A549 (cell line): ENCODE data around the gene MRPL28. TPM values are rescaled to one million over a fixed set of nuclear protein-coding genes. Genes with fewer than 3 reads are reported as not detected.

Experiments
- ATAC-seq, 2 experiments: fragments of 200-7000 bp in 1 of 2; fragments of >200 bp in 1 of 2; cut with Nextera tagmentation in 1 of 2; cut with Tn5 transposase in 1 of 2; 3 replicates each; pipeline versions ENCODE4 v1.8.0 to v1.9.1; 2018 to 2020; ENCODE audit warnings: mild to moderate bottlenecking in 1 of 2, moderate library complexity in 1 of 2
- CTCF ChIA-PET: fragments of 300-600 bp; sonication (Branson Sonifier 250); formaldehyde crosslinking; extraction: SDS; loops from one replicate; lab custom pipeline; 2021; ENCODE audit warnings: antibody characterized with exemption, inconsistent platforms; lab: Yijun Ruan, JAX
- POLR2A ChIA-PET: fragments of 350-600 bp; formaldehyde crosslinking; extraction: SDS; loops from one replicate; lab custom pipeline; 2021; ENCODE audit warnings: antibody characterized with exemption, inconsistent platforms; lab: Yijun Ruan, JAX
- DNase-seq, 2 experiments: peaks; one replicate each; pipeline versions ENCODE4 v3.0.0 to v3.0.0-alpha.2; 2011 to 2016; ENCODE audit warnings: low read depth in 1 of 2, low spot score in 1 of 2
- FAIRE-seq: peaks from 2 replicates; lab custom pipeline; 2011; peaks lifted over from hg19 to GRCh38; lab: Jason Lieb, UNC
- H3K27ac ChIP-seq, 2 experiments: fragments of >200 bp; sonication (Bioruptor Twin); formaldehyde crosslinking; 3 replicates each; pipeline ENCODE4 v1.5.1; 2016 to 2017
- H3K4me1 ChIP-seq: fragments of >200 bp; sonication (Bioruptor Twin); formaldehyde crosslinking; 3 replicates; pipeline ENCODE4 v1.6.1; 2016
- H3K4me2 ChIP-seq: fragments of >200 bp; sonication (Bioruptor Twin); formaldehyde crosslinking; 3 replicates; pipeline ENCODE4 v1.6.1; 2016
- H3K4me3 ChIP-seq: fragments of >200 bp; sonication (Bioruptor Twin); formaldehyde crosslinking; 3 replicates; pipeline ENCODE4 v1.5.1; 2016
- H3K9me3 ChIP-seq: fragments of >200 bp; sonication (Bioruptor Twin); formaldehyde crosslinking; 3 replicates; pipeline ENCODE4 v1.6.1; 2016
- CEBPB ChIP-seq, 2 experiments: fragments of >200 bp in 1 of 2; sonication (Bioruptor Twin) in 1 of 2; formaldehyde crosslinking in 1 of 2; IDR thresholded peaks; 2 replicates each; pipeline ENCODE4 v1.6.1; 2012 to 2016
- CTCF ChIP-seq: fragments of >200 bp; sonication (Bioruptor Twin); formaldehyde crosslinking; IDR thresholded peaks from 3 replicates; pipeline ENCODE4 v1.5.1; 2016
- E2F6 ChIP-seq: IDR thresholded peaks from 2 replicates; pipeline ENCODE4 v1.6.1; 2012; ENCODE audit warnings: low read depth, borderline replicate concordance
- EHMT2 ChIP-seq: fragments of 200-600 bp; sonication (generic); IDR thresholded peaks from 2 replicates; pipeline ENCODE4 v1.6.1; 2016; ENCODE audit warnings: antibody characterized with exemption, low read depth, mild to moderate bottlenecking, moderate library complexity
- EP300 ChIP-seq, 2 experiments: fragments of >200 bp; sonication (Bioruptor Twin); formaldehyde crosslinking; IDR thresholded peaks; 2 replicates in 1 of 2; 3 replicates in 1 of 2; pipeline ENCODE4 v1.6.1; 2016 to 2017
- FOSB ChIP-seq: fragments of 250-450 bp; sonication (Bioruptor Pico); IDR thresholded peaks from 2 replicates; pipeline ENCODE4 v1.5.0; 2020; ENCODE audit warnings: mild to moderate bottlenecking, moderate library complexity
- FOSL2 ChIP-seq, 2 experiments: fragments of 450-650 bp in 1 of 2; fragments of >200 bp in 1 of 2; sonication (Bioruptor Twin) in 1 of 2; formaldehyde crosslinking; IDR thresholded peaks; 2 replicates each; pipeline versions ENCODE4 v1.5.0 to v1.6.1; 2016 to 2020; ENCODE audit warnings: mild to moderate bottlenecking in 1 of 2, moderate library complexity in 1 of 2
- FOXS1 ChIP-seq: fragments of 250-450 bp; sonication (Bioruptor Pico); IDR thresholded peaks from 2 replicates; pipeline ENCODE4 v1.5.0; 2020; ENCODE audit warnings: mild to moderate bottlenecking, moderate library complexity
- GATA3 ChIP-seq: IDR thresholded peaks from 2 replicates; pipeline ENCODE4 v1.6.1; 2012; ENCODE audit warnings: borderline replicate concordance
- HDAC2 ChIP-seq: fragments of 200-600 bp; sonication (generic); IDR thresholded peaks from 2 replicates; pipeline ENCODE4 v1.6.1; 2016
- HEYL ChIP-seq: fragments of 250-450 bp; sonication (Bioruptor Pico); IDR thresholded peaks from 2 replicates; pipeline ENCODE4 v1.8.0; 2021; ENCODE audit warnings: mild to moderate bottlenecking, moderate library complexity
- HOXB13 ChIP-seq: fragments of 250-450 bp; sonication (Bioruptor Pico); IDR thresholded peaks from 2 replicates; pipeline ENCODE4 v1.5.0; 2020; ENCODE audit warnings: low read depth, mild to moderate bottlenecking, moderate library complexity
- JUN ChIP-seq, 2 experiments: fragments of >200 bp; sonication (Bioruptor Twin); formaldehyde crosslinking; IDR thresholded peaks; 2 replicates in 1 of 2; 3 replicates in 1 of 2; pipeline ENCODE4 v1.6.1; 2016 to 2017
- KDM1A ChIP-seq: fragments of 200-600 bp; sonication (generic); IDR thresholded peaks from 2 replicates; pipeline ENCODE4 v1.6.1; 2016; ENCODE audit warnings: low read depth, mild to moderate bottlenecking
- KDM5A ChIP-seq: fragments of 200-600 bp; sonication (generic); IDR thresholded peaks from 2 replicates; pipeline ENCODE4 v1.6.1; 2016; ENCODE audit warnings: antibody characterized with exemption, mild to moderate bottlenecking
- MAFK ChIP-seq: fragments of 450-650 bp; IDR thresholded peaks from 2 replicates; pipeline ENCODE4 v1.6.1; 2014; ENCODE audit not compliant: partially characterized antibody
- MAX ChIP-seq: IDR thresholded peaks from 2 replicates; pipeline ENCODE4 v1.6.1; 2012
- NPAS2 ChIP-seq: fragments of 250-450 bp; sonication (Bioruptor Pico); IDR thresholded peaks from 2 replicates; pipeline ENCODE4 v1.8.0; 2022; ENCODE audit warnings: mild to moderate bottlenecking, moderate library complexity, borderline replicate concordance
- PHF8 ChIP-seq: fragments of 200-600 bp; sonication (generic); IDR thresholded peaks from 2 replicates; pipeline ENCODE4 v1.6.1; 2016; ENCODE audit warnings: low read depth, mild to moderate bottlenecking, antibody characterized with exemption, moderate library complexity, borderline replicate concordance
- POLR2A ChIP-seq: IDR thresholded peaks from 2 replicates; pipeline ENCODE4 v1.6.1; 2012; ENCODE audit warnings: mild to moderate bottlenecking, low read length
- POLR2AphosphoS2 ChIP-seq: conservative IDR thresholded peaks from 2 replicates; pipeline ENCODE4 v1.6.1; 2012; ENCODE audit warnings: low read length, improper control_type of control experiment, inconsistent platforms
- RAD21 ChIP-seq, 2 experiments: fragments of >200 bp in 1 of 2; sonication (Bioruptor Twin) in 1 of 2; formaldehyde crosslinking in 1 of 2; IDR thresholded peaks in 1 of 2; conservative IDR thresholded peaks in 1 of 2; 2 replicates in 1 of 2; 3 replicates in 1 of 2; pipeline ENCODE4 v1.6.1; 2012 to 2018; ENCODE audit warnings: inconsistent platforms in 1 of 2
- RARB ChIP-seq: fragments of 250-450 bp; sonication (Bioruptor Pico); IDR thresholded peaks from 2 replicates; pipeline ENCODE4 v1.8.0; 2021; ENCODE audit warnings: mild to moderate bottlenecking, moderate library complexity
- RCOR1 ChIP-seq: fragments of 150-350 bp; IDR thresholded peaks from 2 replicates; pipeline ENCODE4 v1.6.1; 2014; ENCODE audit warnings: antibody characterized with exemption, low read length, low read depth
- RFX5 ChIP-seq: fragments of 450-650 bp; IDR thresholded peaks from 2 replicates; pipeline ENCODE4 v1.7.1; 2014; ENCODE audit warnings: antibody characterized with exemption, mild to moderate bottlenecking, moderate library complexity
- RNF2 ChIP-seq: fragments of 200-600 bp; sonication (generic); IDR thresholded peaks from 2 replicates; pipeline ENCODE4 v1.6.1; 2016; ENCODE audit warnings: low read depth, mild to moderate bottlenecking, antibody characterized with exemption, moderate library complexity, borderline replicate concordance
- SMC3 ChIP-seq: fragments of >200 bp; sonication (Bioruptor Twin); formaldehyde crosslinking; IDR thresholded peaks from 3 replicates; pipeline ENCODE4 v1.6.1; 2018; ENCODE audit warnings: inconsistent platforms
- SREBF2 ChIP-seq: fragments of 450-650 bp; IDR thresholded peaks from 2 replicates; pipeline ENCODE4 v1.6.1; 2014; ENCODE audit warnings: mild to moderate bottlenecking, moderate library complexity
- TFCP2L1 ChIP-seq: fragments of 250-450 bp; sonication (Bioruptor Pico); IDR thresholded peaks from 2 replicates; pipeline ENCODE4 v1.5.0; 2021; ENCODE audit warnings: mild to moderate bottlenecking
- ZC3H11A ChIP-seq: fragments of 450-650 bp; IDR thresholded peaks from 2 replicates; pipeline ENCODE4 v1.6.1; 2014; ENCODE audit warnings: antibody characterized with exemption, mild to moderate bottlenecking
- ZFP36 ChIP-seq: fragments of 450-650 bp; IDR thresholded peaks from 2 replicates; pipeline ENCODE4 v1.6.1; 2014; ENCODE audit warnings: borderline replicate concordance; ENCODE audit not compliant: partially characterized antibody
- ZNF302 ChIP-seq: fragments of 250-450 bp; sonication (Bioruptor Pico); IDR thresholded peaks from 2 replicates; pipeline ENCODE4 v1.9.0; 2021; ENCODE audit warnings: inconsistent platforms, mild to moderate bottlenecking, moderate library complexity
- WGBS: methylation state at CpG from one replicate; pipeline ENCODE4 v1.1.6; 2017; ENCODE audit errors: missing lambda C conversion rate; 5-methylcytosine and 5-hydroxymethylcytosine counted together
- polyA plus RNA-seq, 4 experiments: library from polyadenylated mRNA; depleted of rRNA in 3 of 4; stranded (reverse); fragments of >200 nt; fragmentation: RNase III in 1 of 4; extraction: RNeasy Plus Mini Kit Qiagen cat#74134 plus additional on column Dnase treatment in 1 of 4; gene quantifications; 2 replicates in 3 of 4; 3 replicates in 1 of 4; pipeline ENCODE4 v1.2.3, GENCODE V29; 2011 to 2017
- TF ChIP-seq, protein P1 (sequence below): IDR thresholded peaks from 2 replicates; pipeline ENCODE4 v1.6.1; 2012
- TF ChIP-seq, protein P2 (sequence below): fragments of 250-450 bp; sonication (Bioruptor Pico); IDR thresholded peaks from 2 replicates; pipeline ENCODE4 v1.5.0; 2020; ENCODE audit warnings: low read depth, mild to moderate bottlenecking, moderate library complexity
- TF ChIP-seq, protein P3 (sequence below): fragments of >200 bp; sonication (Bioruptor Twin); formaldehyde crosslinking; IDR thresholded peaks from 3 replicates; pipeline ENCODE4 v1.6.1; 2016

Gene MRPL28
- polyA plus RNA-seq, 2 of the 4 experiments (the other 2 are of a cell fraction) = 130 to 139 TPM

GRCh38 chr16:401468-402348 lies 31.4 kb upstream of the MRPL28 start, which contains the start of gene DECR2:
TSS of gene DECR2 (plus strand) at chr16:401885. CDS start at chr16:401964, 79 bp downstream.
- under 1% methylated on average over 35 of the region's 91 CpGs for WGBS
- POLR2A ChIA-PET = interaction anchor here (0.6 to 1.7 kb wide), 10 partner anchors 12 to 330 kb away, joined by 3 to 6 read pairs (median 4); partner anchors contain the start of genes MRPL28 and RAB11FIP3
- peak; percentile 66; the same call in 1 of the 2 replicates for TF ChIP-seq E2F6
- no peak for TF ChIP-seq MAFK
- 0 out of 2 replicates have a peak, but pooled peaks have one; percentile 36 for TF ChIP-seq RNF2
- no peak for TF ChIP-seq CEBPB (IDR thresholded peaks at IDR 0.05)
- TF ChIP-seq FOSL2 (IDR thresholded peaks at IDR 0.05) = no peak
- no peak for TF ChIP-seq FOSL2 (CRISPR knock-in tag; IDR thresholded peaks at IDR 0.05)
- peak; percentile 86 for TF ChIP-seq POLR2A
- TF ChIP-seq, protein P1, sequence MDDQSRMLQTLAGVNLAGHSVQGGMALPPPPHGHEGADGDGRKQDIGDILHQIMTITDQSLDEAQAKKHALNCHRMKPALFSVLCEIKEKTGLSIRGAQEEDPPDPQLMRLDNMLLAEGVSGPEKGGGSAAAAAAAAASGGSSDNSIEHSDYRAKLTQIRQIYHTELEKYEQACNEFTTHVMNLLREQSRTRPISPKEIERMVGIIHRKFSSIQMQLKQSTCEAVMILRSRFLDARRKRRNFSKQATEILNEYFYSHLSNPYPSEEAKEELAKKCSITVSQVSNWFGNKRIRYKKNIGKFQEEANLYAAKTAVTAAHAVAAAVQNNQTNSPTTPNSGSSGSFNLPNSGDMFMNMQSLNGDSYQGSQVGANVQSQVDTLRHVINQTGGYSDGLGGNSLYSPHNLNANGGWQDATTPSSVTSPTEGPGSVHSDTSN = peak; percentile 3
- no peak for TF ChIP-seq SREBF2
- TF ChIP-seq, protein P2, sequence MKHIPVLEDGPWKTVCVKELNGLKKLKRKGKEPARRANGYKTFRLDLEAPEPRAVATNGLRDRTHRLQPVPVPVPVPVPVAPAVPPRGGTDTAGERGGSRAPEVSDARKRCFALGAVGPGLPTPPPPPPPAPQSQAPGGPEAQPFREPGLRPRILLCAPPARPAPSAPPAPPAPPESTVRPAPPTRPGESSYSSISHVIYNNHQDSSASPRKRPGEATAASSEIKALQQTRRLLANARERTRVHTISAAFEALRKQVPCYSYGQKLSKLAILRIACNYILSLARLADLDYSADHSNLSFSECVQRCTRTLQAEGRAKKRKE (CRISPR knock-in tag) = no peak
- TF ChIP-seq RFX5 = no peak
- TF ChIP-seq FOXS1 (CRISPR knock-in tag) = no peak
- TF ChIP-seq EHMT2 = no peak
- peak; percentile 35 to 47; a peak in 3 of 5 replicates for TF ChIP-seq RAD21 (conservative IDR thresholded peaks at IDR 0.05 in 1 of 2, IDR thresholded peaks at IDR 0.05 in 1 of 2)
- no peak for TF ChIP-seq NPAS2 (CRISPR knock-in tag)
- TF ChIP-seq RCOR1 = no peak
- no peak for TF ChIP-seq HEYL
- no peak for TF ChIP-seq ZNF302 (CRISPR knock-in tag)
- no peak for TF ChIP-seq ZFP36
- no peak for TF ChIP-seq HDAC2
- TF ChIP-seq PHF8 = peak; percentile 70
- no peak for TF ChIP-seq RARB (CRISPR knock-in tag)
- TF ChIP-seq MAX = peak; percentile 81
- peak; percentile 67 for TF ChIP-seq CTCF
- peak; percentile 60; the same call in 1 of the 2 replicates for TF ChIP-seq POLR2AphosphoS2
- TF ChIP-seq JUN (IDR thresholded peaks at IDR 0.05) = peak; percentile 74 to 96
- TF ChIP-seq GATA3 = no peak; the same call in 1 of the 2 replicates
- TF ChIP-seq FOSB = no peak
- no peak for TF ChIP-seq HOXB13 (CRISPR knock-in tag)
- TF ChIP-seq KDM1A = no peak
- TF ChIP-seq KDM5A = 0 out of 2 replicates have a peak, but pooled peaks have one; percentile 9
- TF ChIP-seq EP300 (IDR thresholded peaks at IDR 0.05) = no peak
- TF ChIP-seq, protein P3, sequence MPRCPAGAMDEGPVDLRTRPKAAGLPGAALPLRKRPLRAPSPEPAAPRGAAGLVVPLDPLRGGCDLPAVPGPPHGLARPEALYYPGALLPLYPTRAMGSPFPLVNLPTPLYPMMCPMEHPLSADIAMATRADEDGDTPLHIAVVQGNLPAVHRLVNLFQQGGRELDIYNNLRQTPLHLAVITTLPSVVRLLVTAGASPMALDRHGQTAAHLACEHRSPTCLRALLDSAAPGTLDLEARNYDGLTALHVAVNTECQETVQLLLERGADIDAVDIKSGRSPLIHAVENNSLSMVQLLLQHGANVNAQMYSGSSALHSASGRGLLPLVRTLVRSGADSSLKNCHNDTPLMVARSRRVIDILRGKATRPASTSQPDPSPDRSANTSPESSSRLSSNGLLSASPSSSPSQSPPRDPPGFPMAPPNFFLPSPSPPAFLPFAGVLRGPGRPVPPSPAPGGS = peak; percentile 58; the same call in 2 of the 3 replicates
- no peak for TF ChIP-seq ZC3H11A
- 0 out of 2 replicates have a peak, but pooled peaks have one; percentile 65 for TF ChIP-seq TFCP2L1 (CRISPR knock-in tag)
- TF ChIP-seq SMC3 = peak; percentile 57; the same call in 1 of the 3 replicates

More at GRCh38 chr16:401468-402348, 31.4 kb upstream of the MRPL28 start, which contains the start of gene DECR2:
- Histone ChIP-seq H3K9me3 (no peaks in the 10 kb centered on the region), H3K4me3 (peak within 1 kb of the TSS; percentile 64), H3K4me2 (peak within 1 kb of the TSS; percentile 84), H3K27ac (peak within 1 kb of the TSS; percentile 81 to 88), H3K4me1 (peaks cover 37% of the 10 kb centered on the region)
- DNase-seq (peak; percentile 80 to 93), ATAC-seq (peak; percentile 57 to 76), FAIRE-seq (no peak)
- CTCF ChIA-PET = interaction anchor here (0.6 to 2.3 kb wide), 8 partner anchors 9 to 339 kb away, joined by 3 to 14 read pairs (median 4); partner anchors contain the start of gene RAB11FIP3
